Mesenchymal stem cell (in vitro differentiated cells and primary cell): ENCODE measurements around the gene LAMA4.

Experiments
- DNase-seq: peaks from one replicate; pipeline ENCODE4 v3.0.0-alpha.2; 2013
- H2AFZ ChIP-seq: one replicate; pipeline ENCODE4 v1.6.1; 2013; ENCODE audit warnings: low read depth, mild to moderate bottlenecking, control low read depth, inconsistent platforms, low read length, moderate library complexity
- H2AK5ac ChIP-seq: 2 replicates; pipeline ENCODE4 v1.6.1; 2013; ENCODE audit warnings: low read length, moderate library complexity, mild to moderate bottlenecking, inconsistent platforms; ENCODE audit not compliant: severe bottlenecking
- H2BK120ac ChIP-seq: one replicate; pipeline ENCODE4 v1.6.1; 2013; ENCODE audit warnings: low read depth, mild to moderate bottlenecking, inconsistent platforms, low read length, moderate library complexity
- H2BK12ac ChIP-seq, 2 experiments: one replicate each; pipeline ENCODE4 v1.6.1; 2013; ENCODE audit warnings: inconsistent platforms in 2 of 2, low read length in 2 of 2, mild to moderate bottlenecking in 2 of 2, moderate library complexity in 2 of 2, control low read depth in 1 of 2
- H2BK15ac ChIP-seq: one replicate; pipeline ENCODE4 v1.6.1; 2013; ENCODE audit warnings: mild to moderate bottlenecking, low read depth, inconsistent platforms; ENCODE audit not compliant: poor library complexity, severe bottlenecking
- H2BK5ac ChIP-seq: 2 replicates; pipeline ENCODE4 v1.6.1; 2013; ENCODE audit warnings: low read depth, mild to moderate bottlenecking, low read length, control low read depth, inconsistent platforms; ENCODE audit not compliant: poor library complexity, severe bottlenecking
- H3K14ac ChIP-seq, 2 experiments: one replicate each; pipeline ENCODE4 v1.6.1; 2013; ENCODE audit warnings: inconsistent platforms in 2 of 2, low read length in 2 of 2, control low read depth in 1 of 2, mild to moderate bottlenecking in 1 of 2, moderate library complexity in 1 of 2
- H3K18ac ChIP-seq, 2 experiments: one replicate each; pipeline ENCODE4 v1.6.1; 2013; ENCODE audit warnings: inconsistent platforms in 2 of 2, low read length in 2 of 2, control low read depth in 1 of 2, low read depth in 1 of 2, mild to moderate bottlenecking in 1 of 2
- H3K23ac ChIP-seq, 2 experiments: one replicate each; pipeline ENCODE4 v1.6.1; 2013; ENCODE audit warnings: inconsistent platforms in 2 of 2, low read length in 2 of 2, mild to moderate bottlenecking in 2 of 2, moderate library complexity in 2 of 2, control low read depth in 1 of 2
- H3K27ac ChIP-seq: 2 replicates; pipeline ENCODE4 v1.5.1; 2013; ENCODE audit warnings: mild to moderate bottlenecking, moderate library complexity, low read length, control low read depth, inconsistent platforms; ENCODE audit not compliant: poor library complexity, severe bottlenecking
- H3K27me3 ChIP-seq, 2 experiments: 2 replicates each; pipeline versions ENCODE4 v1.6.1 to v1.7.0; 2013; ENCODE audit warnings: low read length in 2 of 2, mild to moderate bottlenecking in 2 of 2, moderate library complexity in 2 of 2, control low read depth in 1 of 2, inconsistent platforms in 1 of 2; ENCODE audit not compliant: control insufficient read depth in 1 of 2, insufficient read depth in 1 of 2
- H3K36me3 ChIP-seq, 2 experiments: 2 replicates each; pipeline versions ENCODE4 v1.6.1 to v1.7.0; 2013; ENCODE audit warnings: low read length in 2 of 2, control low read depth in 1 of 2, inconsistent platforms in 1 of 2, low read depth in 1 of 2, mild to moderate bottlenecking in 1 of 2; ENCODE audit not compliant: insufficient read depth in 2 of 2, control insufficient read depth in 1 of 2
- H3K4ac ChIP-seq, 2 experiments: one replicate each; pipeline ENCODE4 v1.6.1; 2013; ENCODE audit warnings: inconsistent platforms in 2 of 2, low read length in 2 of 2, mild to moderate bottlenecking in 2 of 2, moderate library complexity in 2 of 2, control low read depth in 1 of 2, low read depth in 1 of 2
- H3K4me1 ChIP-seq: 2 replicates; pipeline ENCODE4 v1.6.1; 2013; ENCODE audit warnings: low read depth, low read length, control low read depth; ENCODE audit not compliant: control insufficient read depth, insufficient read depth
- H3K4me2 ChIP-seq: 2 replicates; pipeline ENCODE4 v1.6.1; 2013; ENCODE audit warnings: low read length, mild to moderate bottlenecking, inconsistent platforms; ENCODE audit not compliant: poor library complexity, severe bottlenecking
- H3K4me3 ChIP-seq, 2 experiments: 2 replicates each; pipeline versions ENCODE4 v1.5.1 to v1.7.0; 2013; ENCODE audit warnings: low read length in 2 of 2, mild to moderate bottlenecking in 2 of 2, control low read depth in 1 of 2, low read depth in 1 of 2; ENCODE audit not compliant: insufficient read depth in 1 of 2
- H3K79me1 ChIP-seq: replicated peaks from 2 replicates; pipeline ENCODE4 v1.6.1; 2013; ENCODE audit warnings: mild to moderate bottlenecking, control low read depth, low read length, inconsistent platforms; ENCODE audit not compliant: poor library complexity, severe bottlenecking
- H3K9ac ChIP-seq: 2 replicates; pipeline ENCODE4 v1.7.0; 2013; ENCODE audit warnings: mild to moderate bottlenecking, low read length, moderate library complexity
- H3K9me3 ChIP-seq: 2 replicates; pipeline ENCODE4 v1.7.0; 2013; ENCODE audit warnings: mild to moderate bottlenecking, low read length; ENCODE audit not compliant: control insufficient read depth
- H4K8ac ChIP-seq: one replicate; pipeline ENCODE4 v1.6.1; 2013; ENCODE audit warnings: inconsistent platforms, mild to moderate bottlenecking, low read length, moderate library complexity
- H4K91ac ChIP-seq: one replicate; pipeline ENCODE4 v1.6.1; 2013; ENCODE audit warnings: mild to moderate bottlenecking, low read length, inconsistent platforms
- WGBS: methylation state at CpG from one replicate; pipeline ENCODE4 v1.1.7; 2013; ENCODE audit warnings: mixed read lengths; 5-methylcytosine and 5-hydroxymethylcytosine counted together

Gene LAMA4

GRCh38 chr6:112205427-112206109 lies 48.8 kb downstream of the LAMA4 start:
- Histone ChIP-seq H2BK5ac (no peak overlapping the region), H4K8ac (no peak overlapping the region), H2BK12ac (peak overlapping the region in 1 of 2 experiments; percentile 44), H2BK120ac (no peak overlapping the region), H3K9ac (peak overlapping the region; percentile 53), H2AK5ac (peak overlapping the region; percentile 40), H2AFZ (no peak overlapping the region), H4K91ac (peak overlapping the region; percentile 41), H3K9me3 (no peaks in the 10 kb centered on the region), H3K36me3 (peaks cover 0 to 86% of the 10 kb centered on the region in 2 experiments), H3K14ac (no peak overlapping the region), H3K27me3 (no peaks in the 10 kb centered on the region), H3K4me1 (peaks cover 7% of the 10 kb centered on the region), H3K4ac (no peak overlapping the region), H3K23ac (no peak overlapping the region), H3K4me3 (no peak overlapping the region), H3K4me2 (no peak overlapping the region), H3K27ac (peak overlapping the region; percentile 57), H2BK15ac (no peak overlapping the region), H3K79me1 (no peaks in the 10 kb centered on the region), H3K18ac (no peak overlapping the region)
- WGBS: 86% methylated on average over 5 of the region's 5 CpGs
- DNase-seq: no peak

DNA sequence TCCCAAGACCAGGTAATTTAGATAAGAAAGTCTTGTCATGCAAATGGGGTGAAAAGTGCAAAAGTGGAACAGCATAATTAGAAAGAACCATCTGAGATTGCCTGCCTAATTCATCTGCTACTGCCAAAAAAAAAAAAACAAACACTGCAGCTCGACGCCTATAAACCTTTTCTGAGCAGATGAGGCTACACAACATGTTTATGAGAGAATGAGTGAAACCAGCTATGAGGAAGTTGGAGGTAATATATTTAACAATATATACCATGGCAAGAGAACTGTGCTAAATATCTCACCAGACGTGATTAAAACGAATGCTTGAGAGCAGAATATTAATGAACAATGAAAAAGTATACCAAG lies 50.0 kb downstream of the LAMA4 start:
- Histone ChIP-seq H2BK15ac (no peak overlapping the region), H3K4me3 (no peak overlapping the region), H3K9ac (peak overlapping the region; percentile 53), H3K4me1 (peaks cover 7% of the 10 kb centered on the region), H2BK5ac (no peak overlapping the region), H3K79me1 (no peaks in the 10 kb centered on the region), H4K8ac (no peak overlapping the region), H2BK120ac (no peak overlapping the region), H3K9me3 (no peaks in the 10 kb centered on the region), H3K27ac (peak overlapping the region; percentile 61), H3K18ac (no peak overlapping the region), H2AK5ac (no peak overlapping the region), H3K27me3 (no peaks in the 10 kb centered on the region), H3K4me2 (no peak overlapping the region), H4K91ac (no peak overlapping the region), H2BK12ac (no peak overlapping the region), H3K4ac (no peak overlapping the region), H3K36me3 (peaks cover 0 to 82% of the 10 kb centered on the region in 2 experiments), H2AFZ (no peak overlapping the region), H3K23ac (no peak overlapping the region), H3K14ac (no peak overlapping the region)
- DNase-seq: no peak
- WGBS: 96% methylated on average over 2 of the region's 4 CpGs

- Histone ChIP-seq H3K18ac (no peak overlapping the region), H2BK120ac (no peak overlapping the region), H3K4me1 (peaks cover 7% of the 10 kb centered on the region), H2BK15ac (no peak overlapping the region), H3K79me1 (no peaks in the 10 kb centered on the region), H3K9me3 (no peaks in the 10 kb centered on the region), H3K4me2 (no peak overlapping the region), H2AFZ (no peak overlapping the region), H3K9ac (peak overlapping the region; percentile 77), H3K4ac (no peak overlapping the region), H2BK5ac (no peak overlapping the region), H2AK5ac (no peak overlapping the region), H2BK12ac (no peak overlapping the region), H3K14ac (no peak overlapping the region), H4K91ac (no peak overlapping the region), H3K4me3 (no peak overlapping the region), H3K27me3 (no peaks in the 10 kb centered on the region), H3K27ac (peak overlapping the region; percentile 61), H3K23ac (no peak overlapping the region), H4K8ac (no peak overlapping the region), H3K36me3 (peaks cover 0 to 82% of the 10 kb centered on the region in 2 experiments)
- 65% methylated on average over 6 of the region's 6 CpGs for WGBS
- DNase-seq: peak; percentile 71
These were observed 50.6 kb downstream of the LAMA4 start for GRCh38 chr6:112203577-112204349.

DNA sequence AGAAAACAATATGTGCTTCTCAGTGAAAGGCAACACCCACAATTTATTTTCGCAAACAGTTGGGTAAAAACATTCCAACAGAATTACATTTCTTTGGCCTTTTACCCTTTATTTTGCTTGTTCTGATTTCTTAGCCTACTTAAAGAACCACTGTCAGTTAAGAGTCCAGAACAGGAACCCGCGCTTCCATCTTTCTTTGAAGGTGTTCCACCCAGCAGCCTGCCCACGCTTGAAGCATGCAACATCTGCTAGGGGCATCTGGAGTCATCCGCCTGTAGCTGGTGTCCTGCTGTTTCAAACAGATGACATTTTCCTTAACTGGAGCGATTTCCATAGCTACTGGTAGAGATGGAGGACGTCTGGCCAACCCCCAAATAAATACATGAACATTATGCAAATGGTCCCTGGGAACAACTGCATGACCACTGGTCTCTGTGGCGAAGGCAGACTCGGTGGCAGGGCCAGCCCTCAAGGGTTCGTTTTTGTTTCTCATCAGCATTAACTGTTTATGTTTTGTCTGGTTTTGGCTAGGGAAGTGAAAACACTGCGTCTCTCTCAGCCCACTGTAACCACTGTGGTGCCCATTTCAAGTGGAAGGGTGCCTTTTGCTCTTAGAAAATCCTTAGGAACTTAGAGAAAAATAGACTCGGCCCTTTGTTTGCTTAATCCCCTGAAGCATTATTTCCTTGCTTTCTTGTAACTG lies 51.6 kb downstream of the LAMA4 start:
- no peak overlapping the region for H4K91ac ChIP-seq
- H3K27me3 ChIP-seq: no peaks in the 10 kb centered on the region
- peak overlapping the region; percentile 77 for H3K9ac ChIP-seq
- no peak overlapping the region for H2AK5ac ChIP-seq
- H3K4me1 ChIP-seq: peaks cover 7% of the 10 kb centered on the region
- H3K4me2 ChIP-seq: no peak overlapping the region
- DNase-seq: peak; percentile 45
- H2BK12ac ChIP-seq: no peak overlapping the region
- H3K79me1 ChIP-seq: no peaks in the 10 kb centered on the region
- WGBS: 70% methylated on average over 12 of the region's 12 CpGs
- H3K27ac ChIP-seq: peak overlapping the region; percentile 26
- peaks cover 0 to 82% of the 10 kb centered on the region in 2 experiments for H3K36me3 ChIP-seq
- no peak overlapping the region for H2BK5ac ChIP-seq
- H4K8ac ChIP-seq: no peak overlapping the region
- no peak overlapping the region for H2BK15ac ChIP-seq
- H3K4me3 ChIP-seq: no peak overlapping the region
- no peak overlapping the region for H3K4ac ChIP-seq
- no peak overlapping the region for H3K14ac ChIP-seq
- no peak overlapping the region for H3K23ac ChIP-seq
- no peak overlapping the region for H2BK120ac ChIP-seq
- no peak overlapping the region for H3K18ac ChIP-seq
- no peaks in the 10 kb centered on the region for H3K9me3 ChIP-seq
- H2AFZ ChIP-seq: no peak overlapping the region
